PC-3 (cell line): Measurements from ENCODE around the gene STAG1.

Source experiments
- CTCF ChIP-seq: fragments of 300-600 bp; sonication (generic); conservative IDR thresholded peaks from 2 replicates; pipeline ENCODE4 v1.5.1; 2017; ENCODE audit warnings: antibody characterized with exemption, low read depth, mild to moderate bottlenecking, low read length
- EZH2 ChIP-seq: fragments of 300-600 bp; sonication (generic); IDR thresholded peaks from one replicate; pipeline ENCODE4 v1.6.1; 2017; ENCODE audit warnings: antibody characterized with exemption, mild to moderate bottlenecking, low read length; ENCODE audit not compliant: unreplicated experiment
- EZH2phosphoT487 ChIP-seq: fragments of 300-600 bp; sonication (generic); IDR thresholded peaks from 2 replicates; pipeline ENCODE4 v1.6.1; 2018; ENCODE audit warnings: mild to moderate bottlenecking, antibody characterized with exemption, low read length, borderline replicate concordance

- TF ChIP-seq CTCF (no peak), EZH2 (no peak), EZH2phosphoT487 (no peak)
Measured at GRCh38 chr3:136404056-136404455, 348.1 kb downstream of the STAG1 start.
